T47D (cell line): ENCODE results near the gene PDP2.

Source experiments
- DNase-seq, 2 experiments: peaks; one replicate each; pipeline versions ENCODE4 v3.0.0 to v3.0.0-alpha.2; 2011 to 2012; ENCODE audit warnings: low read depth in 1 of 2, low spot score in 1 of 2
- JUND ChIP-seq: IDR thresholded peaks from 2 replicates; pipeline ENCODE4 v1.6.1; 2012; ENCODE audit warnings: low read depth
- in situ Hi-C: cut with HindIII; loops from 2 replicates; pipeline ENCODE4 v1.10.0; 2016; ENCODE audit warnings: low sequenced_read_pairs, low pct_unique_long_range_greater_than_20kb

The PDP2 gene

DNA sequence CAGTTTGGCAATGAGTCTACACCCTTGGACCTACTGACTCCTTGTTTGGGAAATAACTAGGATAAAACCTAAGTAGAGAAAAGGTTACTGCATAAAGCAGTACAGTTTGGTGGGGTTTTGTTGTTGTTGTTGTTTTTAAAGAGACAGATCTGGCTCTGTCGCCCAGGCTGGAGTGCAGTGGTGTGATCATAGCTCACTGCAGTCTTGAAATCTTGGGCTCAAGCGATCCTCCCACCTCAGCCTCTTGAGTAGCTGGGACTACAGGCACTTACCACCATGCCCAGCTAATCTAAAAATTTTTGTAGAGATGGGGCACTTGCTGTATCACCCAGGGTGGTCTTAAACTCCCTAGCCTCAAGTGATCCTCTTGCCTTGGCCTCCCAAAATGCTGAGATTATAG, 1.2 kb downstream of the PDP2 start:
- no peak for DNase-seq
- in situ Hi-C loops = no loop called here
- TF ChIP-seq JUND = no peak

DNA sequence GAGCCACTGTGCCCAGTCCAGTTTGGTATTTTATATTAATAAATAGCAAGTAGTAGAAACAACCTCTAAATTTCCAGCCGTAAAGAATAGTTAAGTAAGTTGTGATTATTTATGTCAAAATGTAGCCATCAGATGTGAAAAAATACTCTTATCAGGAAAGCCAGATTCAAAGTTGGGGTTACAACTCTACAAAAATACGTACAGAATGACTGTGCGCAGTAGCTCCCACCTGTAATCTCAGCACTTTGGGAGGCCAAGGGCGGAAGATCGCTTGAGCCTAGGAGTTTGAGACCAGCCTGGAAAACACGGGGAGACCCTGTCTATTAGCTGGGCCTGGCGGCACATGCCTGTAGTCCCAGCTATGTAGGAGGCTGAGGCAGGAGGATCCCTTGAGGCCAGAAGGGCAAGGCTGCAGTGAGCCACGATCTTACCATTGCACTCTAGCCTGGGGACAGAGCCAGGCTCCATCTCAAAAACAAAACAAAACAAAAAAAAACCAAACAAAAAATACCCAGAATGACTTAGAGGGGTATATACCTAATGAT, 1.7 kb downstream of the PDP2 start:
- no peak for TF ChIP-seq JUND
- in situ Hi-C loops = no loop called here
- no peak for DNase-seq

DNA sequence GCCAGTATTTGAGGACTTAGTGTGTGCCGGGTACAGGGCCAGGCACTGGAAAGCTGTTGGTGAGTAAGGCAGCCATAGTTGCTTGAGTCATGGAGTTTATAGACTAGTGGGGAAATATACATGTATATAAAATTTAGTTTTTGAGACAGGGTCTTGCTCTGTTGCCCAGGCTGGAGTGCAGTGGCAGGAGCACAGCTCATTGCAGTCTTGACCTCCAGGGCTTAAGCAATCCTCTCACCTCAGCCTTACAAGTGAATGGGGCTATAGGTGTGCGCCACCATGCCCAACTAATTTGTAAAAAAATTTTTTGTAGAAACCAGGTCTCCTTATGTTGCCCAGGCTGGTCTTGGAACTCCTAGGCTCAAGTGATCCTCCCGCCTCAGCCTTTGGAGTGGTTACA, 2.4 kb downstream of the PDP2 start:
- no peak for TF ChIP-seq JUND
- in situ Hi-C loops = no loop called here
- DNase-seq = no peak

DNA sequence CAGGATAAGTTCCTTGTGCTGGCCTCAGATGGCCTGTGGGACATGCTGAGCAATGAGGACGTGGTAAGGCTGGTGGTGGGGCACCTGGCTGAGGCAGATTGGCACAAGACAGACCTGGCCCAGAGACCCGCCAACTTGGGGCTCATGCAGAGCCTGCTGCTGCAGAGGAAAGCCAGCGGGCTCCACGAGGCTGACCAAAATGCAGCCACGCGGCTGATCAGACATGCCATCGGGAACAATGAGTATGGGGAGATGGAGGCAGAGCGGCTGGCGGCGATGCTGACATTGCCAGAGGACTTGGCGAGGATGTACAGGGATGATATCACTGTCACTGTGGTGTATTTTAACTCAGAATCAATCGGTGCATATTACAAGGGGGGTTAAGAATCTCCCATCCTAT, 5.2 kb downstream of the PDP2 start:
- DNase-seq = no peak
- no peak for TF ChIP-seq JUND
- in situ Hi-C loops = no loop called here

DNA sequence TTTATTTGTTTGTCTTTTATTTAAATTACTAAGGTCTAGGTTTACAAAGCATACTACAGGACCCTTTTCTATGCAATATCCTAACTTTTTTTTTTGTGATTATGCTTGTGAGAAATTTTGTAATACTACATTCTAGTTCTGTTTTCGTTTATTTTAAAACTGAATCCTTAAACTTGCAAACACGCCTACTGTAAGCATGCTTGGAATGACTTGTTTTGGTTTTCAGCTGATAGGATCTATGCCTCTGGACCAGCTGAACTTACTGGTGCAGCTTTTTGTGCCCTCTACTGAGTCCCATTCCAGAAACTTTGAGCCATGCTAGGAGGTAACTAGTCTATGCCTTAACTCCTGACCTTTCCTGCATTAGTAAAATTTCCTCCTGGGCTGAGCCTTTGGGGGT, 6.0 kb downstream of the PDP2 start:
- no peak for TF ChIP-seq JUND
- DNase-seq = peak in 1 of 2 experiments; percentile 57
- in situ Hi-C loops = no loop called here

DNA sequence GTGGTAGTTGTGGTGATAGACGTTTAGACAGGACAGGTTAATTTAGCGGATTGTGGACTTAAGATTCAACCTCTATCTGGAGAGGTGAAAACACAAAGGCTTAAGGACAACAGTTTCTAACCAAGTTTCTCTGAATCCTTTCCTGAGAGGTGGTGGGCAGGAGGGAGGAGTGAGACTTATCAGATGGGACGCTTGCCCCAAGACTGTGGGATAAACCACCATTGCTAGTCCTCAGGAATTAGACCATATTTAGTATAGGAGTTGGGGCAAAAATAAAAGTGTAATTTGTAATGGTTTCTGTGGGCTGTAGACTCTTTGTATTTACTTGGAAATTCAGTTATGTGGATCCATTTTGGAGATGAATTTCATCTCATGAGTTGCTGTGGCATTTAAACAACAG, 6.6 kb downstream of the PDP2 start:
- TF ChIP-seq JUND = no peak
- in situ Hi-C loops = no loop called here
- peak in 1 of 2 experiments; percentile 40 for DNase-seq

DNA sequence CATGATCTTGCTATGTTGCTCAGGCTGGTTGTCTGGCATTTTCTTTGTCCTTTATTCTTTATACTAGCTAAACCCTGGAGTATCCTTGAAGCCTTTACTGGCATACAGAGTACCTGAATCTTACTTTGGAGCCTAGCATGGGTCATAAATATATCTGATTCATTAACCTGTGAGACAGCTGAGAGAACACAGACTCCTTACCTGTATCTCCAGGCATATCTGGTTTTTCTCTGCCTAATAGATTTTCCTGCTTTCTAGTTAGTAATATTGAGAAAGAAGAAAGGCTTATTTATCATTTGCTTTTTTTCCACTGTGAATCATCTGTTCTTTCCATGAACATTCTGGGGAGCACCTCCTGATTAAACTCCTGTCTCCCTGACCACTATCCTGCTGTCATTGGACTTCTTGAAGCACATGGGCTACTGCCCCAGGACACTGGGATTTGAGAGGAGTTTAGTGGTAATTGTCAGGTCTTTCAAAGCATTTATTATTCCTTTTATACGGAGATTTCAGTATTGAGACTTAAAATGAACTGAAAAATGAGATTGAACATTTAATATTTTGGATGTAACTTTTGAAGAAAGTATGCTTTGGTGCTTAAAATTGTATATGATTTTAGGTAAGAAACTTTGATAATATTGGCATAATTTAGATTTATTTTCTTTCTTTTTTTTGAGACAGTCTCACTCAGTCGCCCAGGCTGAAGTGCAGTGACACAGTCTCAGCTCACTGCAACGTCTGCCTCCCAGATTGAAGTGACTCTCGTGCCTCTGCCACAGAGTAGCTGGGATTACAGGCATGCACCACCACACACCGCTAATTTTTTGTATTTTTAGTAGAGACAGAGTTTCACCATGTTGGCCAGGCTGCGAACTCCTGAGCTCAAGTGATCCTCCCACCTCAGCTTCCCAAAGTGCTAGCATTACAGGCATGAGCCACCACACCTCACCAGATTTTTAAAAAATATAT, 8.6 kb downstream of the PDP2 start:
- DNase-seq = no peak
- in situ Hi-C loops = no loop called here
- TF ChIP-seq JUND = no peak

DNA sequence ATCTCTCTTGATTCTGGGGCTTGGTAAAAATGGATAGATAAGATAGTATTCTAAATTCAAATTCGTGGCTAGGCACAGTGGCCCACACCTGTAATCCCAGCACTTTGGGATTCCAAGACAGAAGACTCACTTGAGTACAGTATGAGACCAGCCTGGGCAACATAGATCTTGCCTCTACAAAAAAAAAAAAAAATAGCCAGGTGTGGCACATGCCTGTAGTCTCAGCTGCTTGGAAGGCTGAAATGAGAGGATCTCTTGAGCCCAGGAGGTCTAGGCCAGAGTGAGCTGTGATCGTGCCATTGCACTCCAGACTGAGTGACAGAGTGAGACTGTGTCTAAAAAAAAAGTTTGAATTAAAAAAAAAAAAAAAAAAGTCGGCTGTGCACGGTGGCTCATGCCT, 9.3 kb downstream of the PDP2 start:
- no peak for TF ChIP-seq JUND
- in situ Hi-C loops = no loop called here
- DNase-seq = no peak

DNA sequence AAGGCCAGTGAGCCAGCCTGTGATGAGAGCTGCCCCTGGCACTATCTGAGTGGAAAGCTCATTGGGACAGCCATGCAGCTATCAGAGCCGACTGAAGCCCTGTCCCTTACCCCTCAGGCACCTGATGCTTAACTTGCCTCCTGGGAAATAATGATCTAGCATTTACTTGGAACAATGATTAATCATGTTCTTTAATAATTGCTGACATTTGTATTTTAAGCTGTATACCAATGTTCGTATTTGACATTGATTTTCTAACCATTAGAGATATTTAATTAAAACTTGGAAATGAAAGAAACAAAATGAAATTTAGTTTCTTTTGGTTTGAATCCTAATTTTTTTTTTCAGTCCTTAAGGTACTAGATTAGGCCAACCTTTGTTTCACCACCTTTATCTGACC, 10.5 kb downstream of the PDP2 start:
- in situ Hi-C loops = no loop called here
- no peak for TF ChIP-seq JUND
- no peak for DNase-seq

DNA sequence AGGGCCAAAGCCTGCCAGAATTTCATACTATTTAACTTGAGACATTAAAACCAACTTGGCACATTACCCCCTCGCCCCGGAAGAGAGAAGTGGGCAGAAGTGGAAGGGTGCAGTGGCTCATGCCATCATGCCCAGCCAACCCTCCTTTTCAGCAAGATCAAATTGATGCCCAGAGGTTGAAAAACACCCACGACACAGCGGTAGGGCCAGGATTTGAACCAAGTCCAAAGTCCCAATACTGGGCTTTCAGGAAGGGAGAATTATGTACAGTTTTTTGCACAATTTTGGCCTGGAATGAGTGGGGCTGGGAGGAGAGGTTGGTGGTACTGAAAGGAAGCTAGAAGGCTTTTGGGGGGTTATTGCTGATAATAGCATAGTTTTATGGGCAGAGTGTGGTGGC, 11.0 kb downstream of the PDP2 start:
- DNase-seq = no peak
- no peak for TF ChIP-seq JUND
- in situ Hi-C loops = no loop called here

DNA sequence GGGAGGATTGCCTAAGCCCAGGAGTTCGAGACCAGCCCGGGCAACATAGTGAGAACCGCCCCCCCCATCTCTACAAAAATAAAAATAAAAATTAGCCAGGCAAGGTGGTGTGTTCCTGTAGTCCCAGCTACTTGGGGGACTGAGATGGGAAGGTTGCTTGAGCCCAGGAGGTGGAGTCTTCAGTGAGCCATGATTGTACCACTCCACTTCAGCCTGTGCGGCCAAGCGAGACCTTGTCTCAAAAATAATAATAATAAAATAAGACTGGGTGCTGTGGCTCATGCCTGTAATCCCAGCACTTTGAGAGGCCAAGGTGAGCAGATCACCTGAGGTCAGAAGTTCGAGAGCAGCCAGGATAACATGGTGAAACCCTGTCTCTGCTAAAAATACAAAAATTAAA, 11.5 kb downstream of the PDP2 start:
- DNase-seq = no peak
- TF ChIP-seq JUND = no peak
- in situ Hi-C loops = no loop called here

DNA sequence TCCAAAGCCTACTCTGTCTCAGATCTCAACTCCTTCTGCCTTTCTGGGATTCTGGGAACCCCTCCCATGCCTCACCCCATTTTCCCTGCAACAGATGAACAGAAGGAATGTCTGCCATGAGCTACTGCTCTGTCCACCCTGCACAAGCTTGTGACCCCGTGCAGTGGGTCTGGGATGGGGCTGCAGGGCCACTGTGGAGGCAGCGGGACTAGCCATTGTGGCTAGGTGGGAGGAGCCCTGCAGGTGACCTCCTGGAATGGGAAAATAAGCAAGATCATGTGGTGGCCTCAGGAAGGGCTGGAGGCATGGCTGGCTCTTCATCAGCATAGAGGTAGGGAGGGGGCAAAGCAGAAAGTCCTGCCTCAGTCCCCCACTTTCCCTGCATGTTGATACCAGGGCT, 13.7 kb downstream of the PDP2 start:
- no peak for DNase-seq
- in situ Hi-C loops = no loop called here
- no peak for TF ChIP-seq JUND

DNA sequence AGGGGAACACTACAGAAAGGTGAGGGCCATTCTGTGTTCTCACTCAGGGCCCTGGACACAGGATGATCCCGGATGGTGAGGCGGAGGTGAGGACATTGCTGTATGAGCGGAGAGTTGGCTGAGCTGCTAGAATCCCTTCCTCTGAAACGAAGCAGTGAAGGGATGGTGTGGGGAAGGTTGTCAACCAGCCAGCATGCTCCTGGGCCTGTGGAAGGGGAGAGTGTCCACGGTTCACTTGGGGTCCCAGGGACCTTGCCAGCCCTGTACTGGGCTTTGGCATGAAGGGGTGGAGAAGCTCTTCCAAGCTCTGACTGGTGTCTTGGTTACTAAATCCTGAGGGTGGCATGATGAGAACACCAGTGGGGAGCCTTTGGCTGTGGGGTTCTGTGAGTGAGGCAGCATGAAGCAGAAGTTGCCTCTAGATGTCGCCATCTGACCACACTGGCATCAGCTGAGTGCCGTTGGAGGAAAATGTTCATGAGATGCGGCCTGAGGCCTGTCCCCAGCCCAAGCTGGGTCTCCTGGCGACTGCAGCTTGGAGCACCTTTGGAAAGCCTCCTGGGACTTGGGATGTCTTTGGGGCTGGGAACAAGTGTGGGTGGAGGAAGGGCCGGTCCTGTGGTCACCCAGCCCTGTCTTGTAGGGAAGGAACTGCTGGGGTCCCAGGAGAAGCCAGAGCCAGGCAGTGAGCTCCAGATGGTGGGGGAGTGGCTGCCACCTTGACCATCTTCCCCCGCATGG, 14.8 kb downstream of the PDP2 start:
- DNase-seq = peak; percentile 33 to 80
- TF ChIP-seq JUND = no peak
- in situ Hi-C loops = no loop called here

DNA sequence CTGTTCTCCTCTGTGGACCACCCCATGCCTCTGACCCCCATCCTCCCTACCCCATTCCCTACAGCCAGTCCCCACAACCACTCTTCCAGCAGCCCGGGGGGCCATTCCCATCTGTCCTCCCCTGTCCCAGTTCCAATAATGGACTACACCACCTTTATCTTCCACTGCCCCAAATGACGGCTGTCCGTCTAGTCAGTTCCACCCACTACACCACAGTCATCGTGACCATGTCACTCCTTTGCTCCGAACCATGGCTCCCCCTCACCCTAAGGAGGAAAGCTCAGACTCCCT, 15.3 kb downstream of the PDP2 start:
- no peak for DNase-seq
- TF ChIP-seq JUND = no peak
- in situ Hi-C loops = no loop called here
